GM20000 (cell line): ENCODE data around the gene CEP170.

Experiments
- DNase-seq: peaks from one replicate; pipeline ENCODE4 v3.0.0; 2012; ENCODE audit warnings: low spot score
- TF ChIP-seq, protein P1 (sequence below): IDR thresholded peaks from 2 replicates; pipeline ENCODE4 v1.5.1; 2012; ENCODE audit warnings: mild to moderate bottlenecking, control low read depth; ENCODE audit errors: extremely low read depth, missing control alignments

CEP170 gene

DNA sequence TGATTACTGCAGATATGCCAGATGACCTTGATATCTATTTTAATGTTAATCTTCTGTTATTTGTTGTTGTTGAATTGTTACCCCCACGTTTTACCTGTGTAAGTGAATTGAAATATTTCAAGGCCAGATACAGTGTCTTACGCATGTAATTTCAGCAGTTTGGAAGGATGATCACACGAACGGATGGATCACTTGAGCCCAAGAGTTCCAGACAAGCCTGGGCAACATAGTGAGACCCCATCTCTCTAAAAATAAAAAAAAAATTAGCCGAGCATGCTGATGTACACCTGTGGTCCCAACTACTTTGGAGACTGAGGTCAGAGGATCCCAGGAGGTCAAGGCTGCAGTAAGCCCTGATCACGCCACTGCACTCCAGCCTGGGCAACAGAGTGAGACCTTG lies 33.0 kb upstream of the CEP170 start:
- TF ChIP-seq, protein P1, sequence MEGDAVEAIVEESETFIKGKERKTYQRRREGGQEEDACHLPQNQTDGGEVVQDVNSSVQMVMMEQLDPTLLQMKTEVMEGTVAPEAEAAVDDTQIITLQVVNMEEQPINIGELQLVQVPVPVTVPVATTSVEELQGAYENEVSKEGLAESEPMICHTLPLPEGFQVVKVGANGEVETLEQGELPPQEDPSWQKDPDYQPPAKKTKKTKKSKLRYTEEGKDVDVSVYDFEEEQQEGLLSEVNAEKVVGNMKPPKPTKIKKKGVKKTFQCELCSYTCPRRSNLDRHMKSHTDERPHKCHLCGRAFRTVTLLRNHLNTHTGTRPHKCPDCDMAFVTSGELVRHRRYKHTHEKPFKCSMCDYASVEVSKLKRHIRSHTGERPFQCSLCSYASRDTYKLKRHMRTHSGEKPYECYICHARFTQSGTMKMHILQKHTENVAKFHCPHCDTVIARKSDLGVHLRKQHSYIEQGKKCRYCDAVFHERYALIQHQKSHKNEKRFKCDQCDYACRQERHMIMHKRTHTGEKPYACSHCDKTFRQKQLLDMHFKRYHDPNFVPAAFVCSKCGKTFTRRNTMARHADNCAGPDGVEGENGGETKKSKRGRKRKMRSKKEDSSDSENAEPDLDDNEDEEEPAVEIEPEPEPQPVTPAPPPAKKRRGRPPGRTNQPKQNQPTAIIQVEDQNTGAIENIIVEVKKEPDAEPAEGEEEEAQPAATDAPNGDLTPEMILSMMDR: no peak
- no peak for DNase-seq

DNA sequence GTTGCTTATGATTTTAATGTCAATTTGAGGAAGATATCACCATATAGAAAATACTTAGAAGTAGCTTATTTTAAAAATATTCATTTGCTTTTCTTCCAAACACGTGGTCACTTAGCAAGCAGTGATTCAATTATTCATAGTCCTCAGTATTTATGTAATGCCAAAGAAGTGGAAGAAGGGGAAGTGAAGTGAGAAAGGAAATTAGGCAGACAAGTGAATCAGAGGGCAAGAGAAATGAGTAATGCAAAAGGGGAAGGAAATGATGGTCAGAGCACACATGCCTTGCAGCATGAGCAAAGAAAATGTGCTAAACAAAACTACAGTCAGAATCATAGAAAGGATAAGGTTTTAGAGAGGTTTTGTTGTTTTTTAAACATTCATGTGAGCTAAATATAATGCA lies 32.6 kb upstream of the CEP170 start:
- TF ChIP-seq, protein P1: no peak
- DNase-seq: peak; percentile 53

DNA sequence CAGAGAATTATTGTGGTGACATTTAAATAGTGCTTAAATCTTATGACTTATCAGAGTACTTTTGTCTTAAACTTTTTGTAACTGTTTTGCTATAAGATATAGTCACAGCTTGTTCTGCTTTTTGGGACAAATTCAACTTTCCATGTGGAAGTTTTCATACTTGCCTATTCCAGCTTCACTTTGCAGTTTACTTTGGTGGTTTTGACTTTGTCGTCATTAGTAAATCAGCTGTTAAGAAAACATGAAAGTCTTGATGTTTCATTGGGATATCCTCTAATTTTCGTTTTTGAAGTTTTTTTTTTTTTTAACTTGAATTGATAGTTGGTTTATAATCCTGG lies 32.0 kb upstream of the CEP170 start:
- TF ChIP-seq, protein P1: no peak

DNA sequence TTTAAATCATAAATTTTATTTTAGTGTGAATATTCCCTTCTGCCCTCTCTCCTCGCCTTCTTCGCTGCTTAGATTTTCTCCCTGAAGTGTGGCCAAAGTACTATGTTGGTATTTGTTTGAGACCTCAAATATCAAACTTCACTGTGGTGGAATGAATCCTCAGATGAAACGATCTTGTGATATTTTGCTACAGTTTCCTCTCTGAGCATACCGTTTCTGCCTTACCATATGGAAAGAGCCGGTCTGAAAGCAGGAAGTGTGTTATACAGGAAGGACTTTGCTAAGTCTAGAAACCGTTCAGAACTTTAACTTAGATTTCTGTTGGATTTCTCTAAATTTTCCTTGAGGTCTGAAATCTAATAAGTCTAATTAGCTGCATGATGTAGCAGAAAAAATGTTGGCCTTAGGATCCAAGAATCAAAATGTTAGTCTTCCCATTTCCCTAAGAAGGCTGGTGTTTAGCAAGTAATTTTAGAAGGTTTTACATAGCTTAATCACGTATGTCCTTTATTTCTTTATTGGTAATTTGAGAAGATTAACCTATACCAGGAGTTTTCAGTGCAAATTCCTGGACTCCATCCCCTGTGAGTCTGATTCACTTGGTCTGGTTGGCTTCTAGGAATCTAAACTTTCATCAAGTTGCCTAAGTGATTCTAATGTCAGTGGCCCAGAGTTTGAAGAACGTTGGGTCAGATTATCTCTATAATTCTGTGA lies 31.5 kb upstream of the CEP170 start:
- TF ChIP-seq, protein P1: no peak

More for the DNA sequence above, 32.0 kb upstream of the CEP170 start:
- no peak for DNase-seq

DNA sequence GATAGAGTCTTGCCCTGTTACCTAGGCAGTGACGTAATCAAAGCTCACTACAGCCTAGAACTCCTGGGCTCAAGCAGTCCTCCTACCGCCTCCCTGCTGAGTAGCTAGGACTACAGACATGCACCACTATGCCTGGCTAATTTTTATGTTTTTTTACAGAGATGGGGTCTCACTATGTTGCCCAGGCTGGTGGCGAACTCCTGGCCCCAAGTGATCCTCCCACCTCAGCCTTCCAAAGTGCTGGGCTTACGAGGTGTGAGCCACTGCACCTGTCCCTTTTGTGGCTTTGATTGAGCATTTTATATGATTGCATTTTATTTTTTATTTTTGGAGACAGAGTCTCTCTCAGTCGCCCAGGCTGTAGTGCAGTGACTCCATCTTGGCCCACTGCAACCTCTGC lies 26.6 kb upstream of the CEP170 start:
- TF ChIP-seq, protein P1: no peak
- DNase-seq: no peak

More for the DNA sequence above, 31.5 kb upstream of the CEP170 start:
- DNase-seq: no peak

DNA sequence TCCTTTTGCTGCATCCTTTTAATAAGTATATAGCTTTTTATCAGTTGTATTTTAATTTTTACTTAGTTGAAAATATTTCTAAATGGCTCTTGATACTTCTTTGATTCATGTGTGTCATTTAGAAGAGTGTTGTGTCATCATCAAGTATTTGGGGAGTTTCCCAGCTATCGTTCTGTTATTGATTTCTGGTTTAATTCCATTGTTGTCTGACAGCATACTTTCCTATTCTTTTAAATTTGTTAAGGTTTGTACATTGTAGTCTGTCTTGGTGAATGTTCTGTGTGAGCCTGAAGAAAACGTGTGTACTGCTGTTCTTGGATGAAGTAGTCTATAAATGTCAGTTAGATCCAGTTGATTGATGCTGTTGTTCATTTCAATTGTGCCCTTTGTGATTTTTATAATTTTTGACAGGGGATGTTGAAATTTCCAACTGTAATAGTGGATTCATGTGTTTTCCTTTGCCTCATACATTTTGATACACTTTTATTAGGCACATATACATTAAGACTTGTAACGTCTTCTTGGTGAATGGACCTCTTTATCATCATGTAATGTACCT lies 25.6 kb upstream of the CEP170 start:
- TF ChIP-seq, protein P1: no peak
- no peak for DNase-seq

DNA sequence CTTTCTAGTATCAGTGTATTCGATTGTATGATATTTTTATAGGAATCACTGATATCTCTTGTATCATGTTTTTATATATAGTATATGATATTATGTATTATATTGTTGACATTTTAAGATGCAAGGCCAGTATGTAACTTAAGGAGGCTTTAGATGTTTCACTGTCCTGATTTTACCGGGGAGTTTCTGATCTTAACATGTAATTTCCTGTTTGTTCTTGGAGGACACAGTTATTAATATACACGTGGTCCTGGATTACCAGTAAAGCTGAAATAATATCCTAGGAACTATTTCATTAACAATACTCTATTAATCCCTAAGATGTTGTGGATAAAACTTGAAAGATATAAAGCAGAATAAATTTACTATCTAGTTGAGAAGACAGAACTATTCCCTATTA lies 20.2 kb upstream of the CEP170 start:
- DNase-seq: no peak
- TF ChIP-seq, protein P1: no peak
